ENCODE results near the gene C11orf68. TPM values are rescaled to one million over a fixed set of nuclear protein-coding genes. Genes with fewer than 3 reads are reported as not detected.

C11orf68 gene
- total and polyA plus RNA-seq, 2 of the 8 experiments (the other 6 are each of a cell fraction or from before 2014, with no cell fraction given): 24.0 to 51.2 TPM

GRCh38 chr11:65880844-65881421 is 37.9 kb downstream of the C11orf68 start:
- peaks cover 0 to 3% (median 0%) of the 10 kb centered on the region in 4 experiments; a peak in 1 of 7 replicates for H3K27me3 ChIP-seq (replicated peaks in 1 of 4; ENCODE audit: control insufficient read depth in 3 of 4, extremely low read depth in 1 of 4, insufficient read depth in 3 of 4, low read length in 3 of 4)
- H2BK12ac ChIP-seq (ENCODE audit: low read depth, low read length): no peak overlapping the region
- no peak overlapping the region for H3K18ac ChIP-seq (ENCODE audit: extremely low read depth, low read length)
- FAIRE-seq: no peak
- H4K8ac ChIP-seq (ENCODE audit: extremely low read depth, insufficient read depth, low read length): no peak overlapping the region
- no peak for DNase-seq (ENCODE audit: low read depth in 1 of 2, low spot score in 2 of 2)
- H3K9ac ChIP-seq (replicated peaks in 1 of 4; ENCODE audit: extremely low read depth in 1 of 4, low read depth in 3 of 4, low read length in 3 of 4): no peak overlapping the region
- peaks cover 0 to 2% (median 0%) of the 10 kb centered on the region in 4 experiments; a peak in 1 of 7 replicates for H3K4me1 ChIP-seq (replicated peaks in 1 of 4; ENCODE audit: control insufficient read depth in 3 of 4, insufficient read depth in 4 of 4, low read length in 3 of 4)
- no peak overlapping the region for H3K4ac ChIP-seq (replicated peaks; ENCODE audit: insufficient read length, low read depth, low read length)
- H2AFZ ChIP-seq (ENCODE audit: low read length): no peak overlapping the region
- no peak for TF ChIP-seq SIX5 (IDR thresholded peaks at IDR 0.05; ENCODE audit: low read depth, low read length)
- H3K36me3 ChIP-seq (ENCODE audit: control insufficient read depth in 2 of 4, insufficient read depth in 4 of 4, low read length in 3 of 4): peaks cover 8 to 22% (median 12%) of the 10 kb centered on the region in 4 experiments; a peak in 7 of 8 replicates
- H3K79me2 ChIP-seq (ENCODE audit: control insufficient read depth in 1 of 2, insufficient read depth in 2 of 2, low read length in 2 of 2): no peaks in the 10 kb centered on the region
- WGBS, 2 experiments (ENCODE audit: extremely low coverage in 1 of 2, insufficient coverage in 1 of 2, insufficient read length in 1 of 2, insufficient replicate concordance in 2 of 2, low coverage in 1 of 2, low lambda C conversion rate in 2 of 2, missing lambda C conversion rate in 1 of 2): 85% methylated on average over 4 of the region's 7 CpGs; no CpG with 5 or more reads in 1 of the 2 experiments
- no peak overlapping the region for H3K4me2 ChIP-seq (ENCODE audit: insufficient read depth in 1 of 2, low read depth in 2 of 2, low read length in 2 of 2)
- no peak overlapping the region for H2BK5ac ChIP-seq (ENCODE audit: low read depth, low read length)
- no peak overlapping the region for H3K23ac ChIP-seq (ENCODE audit: insufficient read length)
- H3K27ac ChIP-seq (ENCODE audit: low read depth, low read length): no peak overlapping the region
- no peak overlapping the region for H2BK15ac ChIP-seq (ENCODE audit: low read length)
- H3K4me3 ChIP-seq (ENCODE audit: extremely low read depth in 1 of 4, insufficient read depth in 2 of 4, low read depth in 3 of 4, low read length in 4 of 4): no peak overlapping the region
- ChIA-PET POLR2A (ENCODE audit: partially characterized antibody) (interaction anchor here (1.1 to 39.7 kb wide), 5 partner anchors 9 to 243 kb away, joined by 4 to 1071 read pairs (median 4); partner anchors contain the start of genes CCDC85B, CFL1, EFEMP2 and MUS81), CTCF (ENCODE audit: partially characterized antibody) (interaction anchor here (0.6 to 19.6 kb wide), 9 partner anchors 10 to 253 kb away, joined by 3 to 283 read pairs (median 4); partner anchors contain the start of genes CCDC85B and MUS81)
- H4K20me1 ChIP-seq (replicated peaks in 1 of 2; ENCODE audit: control insufficient read depth in 1 of 2, insufficient read depth in 2 of 2, low read length in 2 of 2): peaks cover 5 to 6% of the 10 kb centered on the region in 2 experiments
- no peak overlapping the region for H3K14ac ChIP-seq (ENCODE audit: insufficient read length)
- no peaks in the 10 kb centered on the region for H3K79me1 ChIP-seq (ENCODE audit: low read depth, low read length)
- H2AK5ac ChIP-seq (ENCODE audit: low read depth, low read length): no peak overlapping the region
- H3K9me3 ChIP-seq (ENCODE audit: insufficient read depth in 2 of 2, low read depth in 1 of 2, low read length in 1 of 2): no peaks in the 10 kb centered on the region
- H4K5ac ChIP-seq (ENCODE audit: insufficient read length, low read depth, low read length): no peak overlapping the region
- no peak overlapping the region for H2BK20ac ChIP-seq (ENCODE audit: low read length)
- no peaks in the 10 kb centered on the region for H3K23me2 ChIP-seq (ENCODE audit: low read depth, low read length)
- no peak overlapping the region for H3K56ac ChIP-seq (replicated peaks; ENCODE audit: insufficient read length, low read depth, low read length)
- no peak overlapping the region for H4K91ac ChIP-seq (replicated peaks; ENCODE audit: insufficient read length, low read length)
- no peak overlapping the region for H2BK120ac ChIP-seq (replicated peaks; ENCODE audit: low read depth, low read length)
